WTC11 (cell line): ENCODE data around the gene ENTREP1. TPM values are rescaled to one million over a fixed set of nuclear protein-coding genes. Genes with fewer than 3 reads are reported as not detected.

Experiments used
- ATAC-seq: fragments of 200-7000 bp; cut with Tn5 transposase; 2 replicates; pipeline ENCODE4 v1.10.0; 2021; ENCODE audit warnings: mild to moderate bottlenecking, moderate library complexity
- CTCF ChIA-PET: fragments of 300-600 bp; sonication (Branson Sonifier 250); formaldehyde crosslinking; loops from one replicate; lab custom pipeline; 2021; ENCODE audit warnings: antibody characterized with exemption; lab: Charles Lee
- POLR2A ChIA-PET: fragments of 350-600 bp; sonication (Branson Sonifier 250); formaldehyde crosslinking; loops from one replicate; lab custom pipeline; 2021; ENCODE audit warnings: antibody characterized with exemption; lab: Charles Lee
- DNase-seq: peaks from one replicate; pipeline ENCODE4 v3.0.0; 2021; ENCODE audit warnings: low spot score
- H3K27ac Mint-ChIP-seq: 2 replicates; pipeline ENCODE4 v1.8.0; 2021; ENCODE audit warnings: mixed read lengths
- H3K27me3 Mint-ChIP-seq: 2 replicates; pipeline ENCODE4 v1.8.0; 2021; ENCODE audit warnings: low read depth, mild to moderate bottlenecking, moderate library complexity, mixed read lengths
- H3K36me3 Mint-ChIP-seq: 2 replicates; pipeline ENCODE4 v1.8.0; 2021; ENCODE audit warnings: mixed read lengths
- H3K4me1 Mint-ChIP-seq: 2 replicates; pipeline ENCODE4 v1.8.0; 2022; ENCODE audit warnings: mixed read lengths
- H3K4me3 Mint-ChIP-seq: 2 replicates; pipeline ENCODE4 v1.8.0; 2021; ENCODE audit warnings: mild to moderate bottlenecking, moderate library complexity, mixed read lengths
- H3K9me3 Mint-ChIP-seq: 2 replicates; pipeline ENCODE4 v1.8.0; 2021; ENCODE audit warnings: mixed read lengths
- ARID4B ChIP-seq: sonication (generic); formaldehyde crosslinking; IDR thresholded peaks from 2 replicates; pipeline ENCODE4 v1.8.0; 2023; ENCODE audit warnings: missing genetic modification reagents, mild to moderate bottlenecking, borderline replicate concordance
- ATF1 ChIP-seq: sonication (generic); formaldehyde crosslinking; IDR thresholded peaks from 2 replicates; pipeline ENCODE4 v1.8.1; 2023; ENCODE audit warnings: mild to moderate bottlenecking, moderate library complexity, missing genetic modification reagents
- ATF3 ChIP-seq: sonication (generic); formaldehyde crosslinking; conservative IDR thresholded peaks from 2 replicates; pipeline ENCODE4 v1.8.1; 2022; ENCODE audit warnings: mild to moderate bottlenecking, missing genetic modification reagents
- E2F4 ChIP-seq: sonication (generic); formaldehyde crosslinking; IDR thresholded peaks from 2 replicates; pipeline ENCODE4 v1.8.1; 2022; ENCODE audit warnings: low read depth, mild to moderate bottlenecking, moderate library complexity, missing genetic modification reagents, borderline replicate concordance
- HMGA2 ChIP-seq: fragments of 250-450 bp; sonication (Bioruptor Pico); IDR thresholded peaks from 2 replicates; pipeline ENCODE4 v1.4.0; 2021; ENCODE audit warnings: mild to moderate bottlenecking, moderate library complexity
- IRF2 ChIP-seq: sonication (generic); formaldehyde crosslinking; IDR thresholded peaks from 2 replicates; pipeline ENCODE4 v1.8.0; 2022; ENCODE audit warnings: low read depth, missing genetic modification reagents, borderline replicate concordance
- JUN ChIP-seq: sonication (generic); formaldehyde crosslinking; IDR thresholded peaks from 2 replicates; pipeline ENCODE4 v1.8.0; 2023; ENCODE audit warnings: mild to moderate bottlenecking, missing genetic modification reagents
- NR1H2 ChIP-seq: sonication (generic); formaldehyde crosslinking; IDR thresholded peaks from 2 replicates; pipeline ENCODE4 v1.9.0; 2021; ENCODE audit warnings: mild to moderate bottlenecking, moderate library complexity, missing genetic modification reagents
- OVOL2 ChIP-seq: fragments of 250-450 bp; sonication (Bioruptor Pico); IDR thresholded peaks from 2 replicates; pipeline ENCODE4 v1.9.0; 2021; ENCODE audit warnings: mild to moderate bottlenecking, borderline replicate concordance
- PRRX2 ChIP-seq: fragments of 250-450 bp; sonication (Bioruptor Pico); IDR thresholded peaks from 2 replicates; pipeline ENCODE4 v1.8.0; 2021; ENCODE audit warnings: mild to moderate bottlenecking
- RELA ChIP-seq: sonication (generic); formaldehyde crosslinking; IDR thresholded peaks from 2 replicates; pipeline ENCODE4 v1.8.1; 2022; ENCODE audit warnings: missing genetic modification reagents, mild to moderate bottlenecking, borderline replicate concordance
- RORB ChIP-seq: fragments of 250-450 bp; sonication (Bioruptor Pico); IDR thresholded peaks from 2 replicates; pipeline ENCODE4 v1.9.0; 2021; ENCODE audit warnings: mild to moderate bottlenecking
- ZNF281 ChIP-seq: sonication (generic); formaldehyde crosslinking; IDR thresholded peaks from 2 replicates; pipeline ENCODE4 v1.8.0; 2023; ENCODE audit warnings: mild to moderate bottlenecking, missing genetic modification reagents
- ZNF512 ChIP-seq: sonication (generic); formaldehyde crosslinking; IDR thresholded peaks from 2 replicates; pipeline ENCODE4 v1.8.1; 2022; ENCODE audit warnings: missing genetic modification reagents, borderline replicate concordance
- total RNA-seq: library from RNA; stranded (reverse); gene quantifications from 3 replicates; pipeline ENCODE4 v1.2.3, GENCODE V29; 2021

Gene ENTREP1
- total RNA-seq, 1 experiment from 2014 or later: 22.4 TPM

- TF ChIP-seq ARID4B (CRISPR knock-in tag) (no peak), ZNF281 (no peak), RORB (CRISPR knock-in tag) (no peak), ZNF512 (CRISPR knock-in tag) (no peak)
- ChIA-PET POLR2A (no interaction called here), CTCF (no interaction called here)
- H3K27ac Mint-ChIP-seq: no peak overlapping the region
- ATAC-seq: no peak
- H3K9me3 Mint-ChIP-seq: peaks cover 57% of the 10 kb centered on the region
- H3K27me3 Mint-ChIP-seq: peaks cover 9% of the 10 kb centered on the region
- peaks cover 17% of the 10 kb centered on the region for H3K4me1 Mint-ChIP-seq
- DNase-seq: no peak
- no peak overlapping the region for H3K4me3 Mint-ChIP-seq
- H3K36me3 Mint-ChIP-seq: peaks cover 56% of the 10 kb centered on the region
These were observed 10.5 kb upstream of the ENTREP1 start for GRCh38 chr9:69314547-69314946.

- no peak for TF ChIP-seq ATF3 (CRISPR knock-in tag)
- TF ChIP-seq E2F4 (CRISPR knock-in tag): no peak
- TF ChIP-seq JUN: no peak
- TF ChIP-seq HMGA2 (CRISPR knock-in tag): no peak
- TF ChIP-seq OVOL2: no peak
- TF ChIP-seq NR1H2: no peak
- no peak for TF ChIP-seq PRRX2 (CRISPR knock-in tag)
- TF ChIP-seq ATF1 (CRISPR knock-in tag): no peak
- no peak for TF ChIP-seq IRF2 (CRISPR knock-in tag)
- no peak for TF ChIP-seq RELA (CRISPR knock-in tag)
- TF ChIP-seq, all 79 proteins: peak for 0
- H3K4me1 Mint-ChIP-seq: peaks cover 34% of the 10 kb centered on the region
- H3K9me3 Mint-ChIP-seq: peaks cover 40% of the 10 kb centered on the region
- ChIA-PET POLR2A (no interaction called here), CTCF (no interaction called here)
- H3K27ac Mint-ChIP-seq: no peak overlapping the region
- H3K36me3 Mint-ChIP-seq: peaks cover 38% of the 10 kb centered on the region
- DNase-seq (no peak), ATAC-seq (no peak)
- H3K4me3 Mint-ChIP-seq: no peak overlapping the region
- H3K27me3 Mint-ChIP-seq: peaks cover 7% of the 10 kb centered on the region
These were observed 7.9 kb upstream of the ENTREP1 start for GRCh38 chr9:69317081-69317480.
